NB4 (cell line): ENCODE data around the gene USF2.
A peak's percentile ranks its signal among the peaks of the same experiment; 100 is the strongest.

ENCODE experiments used
- DNase-seq: peaks from one replicate; pipeline ENCODE4 v3.0.0; 2010; ENCODE audit warnings: low read depth
- H3K4me3 ChIP-seq: one replicate; pipeline ENCODE4 v1.5.1; 2011; ENCODE audit warnings: mild to moderate bottlenecking, low read depth, low read length, moderate library complexity
- CTCF ChIP-seq: IDR thresholded peaks from one replicate; pipeline ENCODE4 v1.5.1; 2012; ENCODE audit warnings: low read depth, low read length
- MAX ChIP-seq: IDR thresholded peaks from 2 replicates; pipeline ENCODE4 v1.6.1; 2011; ENCODE audit warnings: low read depth, low read length
- MYC ChIP-seq: IDR thresholded peaks from 2 replicates; pipeline ENCODE4 v1.6.1; 2011; ENCODE audit warnings: low read depth, low read length
- POLR2A ChIP-seq: IDR thresholded peaks from 2 replicates; pipeline ENCODE4 v1.6.1; 2011; ENCODE audit warnings: mild to moderate bottlenecking; ENCODE audit not compliant: insufficient read length; ENCODE audit errors: extremely low read depth

USF2 gene

GRCh38 chr19:35267818-35268535 is 785 bp upstream of the USF2 start:
- H3K4me3 ChIP-seq = peak overlapping the region; percentile 70
- TF ChIP-seq CTCF (no peak), POLR2A (peak; percentile 48), MYC (no peak)
- DNase-seq = peak; percentile 71

- DNase-seq = peak; percentile 81
- no peak for TF ChIP-seq MAX
- no peak for TF ChIP-seq CTCF
- no peak for TF ChIP-seq POLR2A
- no peak for TF ChIP-seq MYC
- no peak overlapping the region for H3K4me3 ChIP-seq
Observed at GRCh38 chr19:35269438-35270117, 816 bp downstream of the USF2 start.

GRCh38 chr19:35270381-35270811 is 1.6 kb downstream of the USF2 start:
- DNase-seq = no peak
- TF ChIP-seq CTCF = no peak
- no peak for TF ChIP-seq POLR2A
- TF ChIP-seq MAX = no peak
- no peak for TF ChIP-seq MYC
- H3K4me3 ChIP-seq = no peak overlapping the region

GRCh38 chr19:35271546-35271945 is 2.8 kb downstream of the USF2 start:
- no peak for DNase-seq
- TF ChIP-seq CTCF (no peak), MYC (no peak), POLR2A (no peak), MAX (no peak)
- no peak overlapping the region for H3K4me3 ChIP-seq

- TF ChIP-seq POLR2A (no peak), CTCF (no peak), MAX (no peak), MYC (no peak)
- DNase-seq = peak; percentile 63
- H3K4me3 ChIP-seq = no peak overlapping the region
Observed at GRCh38 chr19:35272122-35272719, 3.5 kb downstream of the USF2 start.
